Fibroblast of mammary gland (primary cell): ENCODE measurements around the gene SLC12A2.

ENCODE experiments used
- DNase-seq: peaks from one replicate; pipeline ENCODE4 v3.0.0-alpha.2; 2010; ENCODE audit warnings: low read depth
- H3K4me3 ChIP-seq: 2 replicates; pipeline ENCODE4 v1.5.1; 2011; ENCODE audit warnings: low read depth, mild to moderate bottlenecking, low read length, moderate library complexity; ENCODE audit not compliant: control insufficient read depth
- CTCF ChIP-seq: conservative IDR thresholded peaks from 2 replicates; pipeline ENCODE4 v1.5.1; 2011; ENCODE audit warnings: low read depth, low read length, inconsistent platforms; ENCODE audit not compliant: control insufficient read depth, insufficient read depth

SLC12A2 gene

GRCh38 chr5:128196791-128197190, 113.2 kb downstream of the SLC12A2 start:
- H3K4me3 ChIP-seq = no peak overlapping the region
- DNase-seq = peak; percentile 80
- no peak for TF ChIP-seq CTCF

GRCh38 chr5:128197896-128198522, 114.4 kb downstream of the SLC12A2 start:
- no peak for TF ChIP-seq CTCF
- no peak for DNase-seq
- no peak overlapping the region for H3K4me3 ChIP-seq

- H3K4me3 ChIP-seq = no peak overlapping the region
- no peak for TF ChIP-seq CTCF
- DNase-seq = peak; percentile 68
Measured at GRCh38 chr5:128199104-128199503, 115.5 kb downstream of the SLC12A2 start.

GRCh38 chr5:128199611-128200010, 116.0 kb downstream of the SLC12A2 start:
- TF ChIP-seq CTCF = no peak
- no peak for DNase-seq

GRCh38 chr5:128201065-128201926, 117.7 kb downstream of the SLC12A2 start:
- peak; percentile 55 for TF ChIP-seq CTCF
- H3K4me3 ChIP-seq = peak overlapping the region; percentile 20
- peak; percentile 53 for DNase-seq

More at GRCh38 chr5:128199611-128200010, 116.0 kb downstream of the SLC12A2 start:
- no peak overlapping the region for H3K4me3 ChIP-seq

- TF ChIP-seq CTCF = no peak
- no peak for DNase-seq
- H3K4me3 ChIP-seq = no peak overlapping the region
Measured at GRCh38 chr5:128202320-128202719, 118.8 kb downstream of the SLC12A2 start.
